Stomach smooth muscle (tissue), 2 donors: Measurements from ENCODE around the gene CNTN4.

Experiments used
- H3K27ac ChIP-seq: one replicate; pipeline ENCODE4 v1.7.0; 2013; ENCODE audit warnings: mild to moderate bottlenecking, low read length, inconsistent platforms
- H3K27me3 ChIP-seq, 2 donors: one replicate each; pipeline ENCODE4 v1.7.0; 2013; ENCODE audit warnings: low read length in 2 of 2; ENCODE audit not compliant: insufficient read depth in 2 of 2, control insufficient read depth in 1 of 2
- H3K36me3 ChIP-seq, 2 donors: one replicate each; pipeline ENCODE4 v1.7.0; 2013; ENCODE audit warnings: low read length in 2 of 2; ENCODE audit not compliant: control insufficient read depth in 2 of 2, insufficient read depth in 2 of 2
- H3K4me1 ChIP-seq: one replicate; pipeline ENCODE4 v1.7.0; 2013; ENCODE audit warnings: low read length; ENCODE audit not compliant: control insufficient read depth, insufficient read depth
- H3K4me3 ChIP-seq, 2 donors: one replicate each; pipeline ENCODE4 v1.7.0; 2013; ENCODE audit warnings: low read length in 2 of 2
- H3K9ac ChIP-seq, 2 donors: one replicate each; pipeline ENCODE4 v1.7.0; 2013; ENCODE audit warnings: low read length in 2 of 2, mild to moderate bottlenecking in 1 of 2
- H3K9me3 ChIP-seq, 2 donors: one replicate each; pipeline ENCODE4 v1.7.0; 2013; ENCODE audit warnings: low read length in 2 of 2; ENCODE audit not compliant: control insufficient read depth in 2 of 2
- donor health status: healthy.
- donor health status: Pancreatic carcinoma.

CNTN4 gene

DNA sequence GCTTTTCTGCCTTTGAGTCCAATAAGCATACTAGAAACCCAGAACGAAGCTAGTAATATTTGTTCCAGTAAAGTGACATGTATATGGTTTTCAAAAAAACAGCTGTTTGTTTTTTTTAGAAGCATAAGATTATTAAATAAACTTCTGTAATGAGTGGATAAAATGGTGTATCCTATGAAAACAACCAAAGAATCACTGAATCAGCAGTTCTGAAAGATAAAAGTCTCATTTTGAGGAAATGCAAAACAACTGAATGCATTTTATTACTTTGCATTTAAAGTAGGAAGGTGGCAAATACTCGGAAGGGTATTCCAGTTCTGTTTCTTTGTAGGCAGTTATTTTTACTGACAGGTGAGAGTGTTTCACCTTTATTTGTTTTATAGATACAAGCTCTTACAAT lies 107.0 kb downstream of the CNTN4 start:
- H3K4me1 ChIP-seq = no peaks in the 10 kb centered on the region
- no peak overlapping the region for H3K27ac ChIP-seq
- no peaks in the 10 kb centered on the region for H3K27me3 ChIP-seq
- no peak overlapping the region for H3K9ac ChIP-seq
- no peaks in the 10 kb centered on the region for H3K36me3 ChIP-seq
- no peaks in the 10 kb centered on the region for H3K9me3 ChIP-seq
- no peak overlapping the region for H3K4me3 ChIP-seq

DNA sequence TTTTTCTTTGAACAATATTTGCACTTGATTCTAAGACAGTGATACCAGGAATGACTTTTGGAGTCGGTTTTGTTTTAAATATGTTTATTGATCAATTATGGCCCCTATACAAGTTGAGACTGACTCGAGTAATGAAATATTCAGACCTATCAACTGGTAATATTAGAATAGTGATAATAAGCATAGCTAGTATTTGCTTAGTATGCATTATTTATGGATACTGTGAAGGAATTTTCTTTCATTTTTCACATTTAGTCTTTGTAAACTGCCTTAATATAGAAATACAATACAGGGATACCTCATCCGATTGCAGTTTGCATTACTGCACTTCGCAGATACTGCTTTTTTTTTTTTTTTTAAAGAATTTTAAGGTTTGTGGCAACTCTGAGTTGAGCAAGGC lies 107.9 kb downstream of the CNTN4 start:
- Histone ChIP-seq H3K9ac (no peak overlapping the region), H3K27ac (no peak overlapping the region), H3K36me3 (no peaks in the 10 kb centered on the region), H3K9me3 (no peaks in the 10 kb centered on the region), H3K27me3 (no peaks in the 10 kb centered on the region), H3K4me3 (no peak overlapping the region), H3K4me1 (no peaks in the 10 kb centered on the region)

DNA sequence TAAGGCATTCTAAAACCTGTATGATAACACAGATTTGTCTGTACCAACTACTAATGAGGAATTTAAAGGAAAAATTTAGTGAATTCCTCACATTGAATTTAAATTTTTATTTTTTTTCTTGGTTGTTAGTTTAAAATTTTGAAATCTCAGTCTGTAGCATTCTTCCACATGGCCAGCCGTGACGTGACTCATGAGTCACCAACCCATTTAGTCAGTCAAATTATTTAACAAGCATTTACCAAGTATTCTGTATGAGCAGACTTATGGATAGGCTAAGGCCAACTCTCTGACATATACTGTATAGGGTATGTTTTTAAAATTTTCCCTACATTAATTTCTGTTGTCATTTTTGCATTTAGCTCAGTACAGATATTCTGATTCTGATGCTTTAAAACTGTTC lies 112.9 kb downstream of the CNTN4 start:
- Histone ChIP-seq H3K36me3 (no peaks in the 10 kb centered on the region), H3K4me1 (no peaks in the 10 kb centered on the region)

DNA sequence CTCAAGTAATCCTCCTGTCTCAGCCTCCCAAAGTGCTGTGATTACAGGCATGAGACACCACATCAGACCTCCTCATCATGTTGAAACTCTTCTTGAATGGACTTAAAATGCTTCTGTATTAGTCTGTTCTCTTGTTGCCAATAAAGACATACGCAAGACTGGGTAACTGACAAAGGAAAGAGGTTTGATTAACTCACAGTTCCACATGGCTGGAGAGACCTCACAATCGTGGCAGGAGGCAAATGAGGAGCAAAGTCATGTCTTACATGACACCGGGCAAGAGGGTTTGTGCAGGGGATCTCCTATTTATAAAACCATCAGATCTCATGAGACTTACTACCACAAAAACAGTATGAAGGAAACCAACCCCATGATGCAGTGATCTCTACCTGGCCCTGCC lies 113.5 kb downstream of the CNTN4 start:
- no peak overlapping the region for H3K4me3 ChIP-seq
- no peaks in the 10 kb centered on the region for H3K9me3 ChIP-seq
- no peak overlapping the region for H3K27ac ChIP-seq
- no peaks in the 10 kb centered on the region for H3K27me3 ChIP-seq
- H3K4me1 ChIP-seq = no peaks in the 10 kb centered on the region
- H3K9ac ChIP-seq = no peak overlapping the region
- H3K36me3 ChIP-seq = no peaks in the 10 kb centered on the region

More for the DNA sequence above, 112.9 kb downstream of the CNTN4 start:
- Histone ChIP-seq H3K27me3 (no peaks in the 10 kb centered on the region), H3K9me3 (no peaks in the 10 kb centered on the region), H3K27ac (no peak overlapping the region), H3K4me3 (no peak overlapping the region), H3K9ac (no peak overlapping the region)

DNA sequence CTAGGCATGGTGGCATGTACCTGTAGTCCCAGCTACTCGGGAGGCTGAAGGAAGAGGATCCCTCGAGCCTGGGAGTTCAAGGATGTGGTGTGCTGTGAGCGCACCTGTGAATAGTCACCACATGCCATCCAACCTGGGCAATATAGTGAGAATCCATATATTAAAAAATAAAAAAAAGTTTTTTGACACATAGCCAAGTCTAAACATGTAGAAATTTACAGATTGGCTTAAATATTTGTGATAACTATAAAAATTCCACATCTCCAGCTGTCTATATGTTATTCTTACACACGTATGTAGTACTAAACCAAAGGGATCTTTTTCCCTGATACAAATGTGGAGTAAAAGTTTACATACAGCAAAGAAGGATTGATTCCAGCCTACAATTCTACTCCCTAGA lies 119.7 kb downstream of the CNTN4 start:
- H3K9me3 ChIP-seq = no peaks in the 10 kb centered on the region
- H3K36me3 ChIP-seq = no peaks in the 10 kb centered on the region
- H3K27me3 ChIP-seq = no peaks in the 10 kb centered on the region
- H3K4me3 ChIP-seq = no peak overlapping the region
- H3K27ac ChIP-seq = no peak overlapping the region
- no peak overlapping the region for H3K9ac ChIP-seq
- H3K4me1 ChIP-seq = no peaks in the 10 kb centered on the region

DNA sequence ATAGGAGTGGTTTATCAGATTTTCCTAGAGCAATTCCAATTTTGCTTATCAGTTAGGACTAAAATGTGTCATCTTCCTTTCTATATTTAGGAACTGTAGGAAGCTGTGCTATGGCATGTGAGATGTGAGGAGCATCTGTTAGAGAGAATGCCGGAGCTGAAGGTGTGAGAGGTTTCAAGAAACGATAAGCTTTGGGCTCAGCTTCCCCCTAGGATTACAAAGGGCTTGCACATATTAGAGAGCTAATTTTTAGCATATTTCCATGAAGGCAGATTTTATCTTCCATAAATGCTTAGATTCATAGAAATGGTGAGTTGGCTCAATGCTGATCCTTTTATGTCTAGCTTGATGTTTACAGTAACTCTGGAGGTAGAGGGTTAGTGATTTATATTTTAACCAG lies 120.2 kb downstream of the CNTN4 start:
- Histone ChIP-seq H3K4me1 (no peaks in the 10 kb centered on the region), H3K4me3 (no peak overlapping the region), H3K27ac (no peak overlapping the region), H3K36me3 (no peaks in the 10 kb centered on the region), H3K9ac (no peak overlapping the region), H3K27me3 (no peaks in the 10 kb centered on the region), H3K9me3 (no peaks in the 10 kb centered on the region)

DNA sequence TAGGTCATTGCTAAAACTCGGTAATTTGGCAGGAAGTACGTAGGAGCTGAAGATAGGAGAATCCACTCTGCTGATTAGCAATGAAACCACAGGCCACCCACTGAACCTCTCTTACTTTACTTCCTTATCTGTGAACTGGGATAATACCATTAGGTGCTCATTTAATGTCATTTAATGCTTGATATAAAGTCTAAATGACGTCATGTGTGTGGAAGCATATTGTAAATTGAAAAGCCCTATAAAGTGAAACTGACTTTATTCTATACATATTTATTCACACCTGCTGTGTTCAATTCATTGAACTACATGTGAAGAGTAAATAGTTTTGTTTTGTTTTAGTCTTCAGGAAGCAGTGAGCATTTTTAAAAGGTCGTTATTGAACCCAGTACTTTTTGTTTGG lies 137.5 kb downstream of the CNTN4 start:
- Histone ChIP-seq H3K9me3 (no peaks in the 10 kb centered on the region), H3K9ac (no peak overlapping the region), H3K27me3 (no peaks in the 10 kb centered on the region), H3K4me1 (no peaks in the 10 kb centered on the region), H3K36me3 (no peaks in the 10 kb centered on the region), H3K4me3 (no peak overlapping the region), H3K27ac (no peak overlapping the region)

DNA sequence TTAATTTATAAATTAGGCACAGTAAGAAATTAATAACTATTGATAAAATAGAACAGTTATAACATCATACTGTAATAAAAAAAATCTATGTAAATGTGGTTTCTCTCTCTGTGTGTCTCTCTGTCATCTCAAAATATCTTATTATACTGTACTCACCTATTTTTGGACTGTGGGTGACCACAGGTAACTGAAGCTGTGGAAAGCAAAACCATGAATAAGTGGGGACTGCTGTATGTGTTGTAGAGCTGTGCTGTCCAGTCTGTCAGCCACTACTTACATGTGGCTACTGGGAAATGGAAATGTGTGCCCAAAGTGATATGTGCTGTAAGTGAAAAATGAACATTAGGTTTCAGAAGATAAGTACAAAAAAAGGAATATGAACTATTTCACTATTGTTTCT lies 145.5 kb downstream of the CNTN4 start:
- Histone ChIP-seq H3K27me3 (peaks cover 0 to 10% of the 10 kb centered on the region in 2 donors), H3K36me3 (no peaks in the 10 kb centered on the region), H3K9me3 (no peaks in the 10 kb centered on the region), H3K9ac (no peak overlapping the region), H3K4me3 (no peak overlapping the region), H3K4me1 (no peaks in the 10 kb centered on the region), H3K27ac (no peak overlapping the region)

DNA sequence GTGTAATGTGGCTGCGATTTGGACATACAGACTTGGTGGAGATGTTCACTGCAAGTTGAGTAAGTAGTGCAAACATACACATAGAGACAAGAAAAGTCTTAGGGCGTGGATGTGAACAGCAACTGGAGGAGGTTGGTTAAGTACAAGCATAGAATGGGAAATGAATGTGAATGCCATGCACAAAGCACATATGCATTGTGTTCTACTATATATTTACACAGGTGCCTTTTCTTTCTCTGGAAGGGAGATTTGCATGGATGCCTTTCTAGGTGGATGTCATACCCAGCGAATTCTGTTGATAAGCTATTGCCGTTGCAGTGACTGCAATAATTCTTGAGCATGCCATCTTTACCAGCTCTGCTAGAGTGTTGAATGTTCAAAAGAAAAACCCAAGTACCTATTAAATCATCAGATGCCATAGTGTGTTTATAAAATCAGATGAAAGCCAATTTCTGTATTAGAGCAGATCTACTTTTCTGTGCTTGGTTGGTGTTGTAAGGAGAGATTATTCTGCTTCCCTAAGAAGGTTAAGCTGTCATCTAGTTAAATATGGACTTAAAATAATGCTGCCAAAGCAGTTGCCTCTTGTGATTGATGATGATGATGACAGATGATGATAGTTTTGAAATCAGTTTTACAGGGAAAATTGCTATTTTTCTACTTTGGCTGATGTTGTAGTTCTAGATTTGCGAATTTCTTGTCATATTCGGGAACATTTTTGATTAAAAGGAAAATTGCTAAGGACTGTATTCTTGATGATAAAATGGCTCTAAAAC lies 148.4 kb downstream of the CNTN4 start:
- Histone ChIP-seq H3K36me3 (no peaks in the 10 kb centered on the region), H3K27me3 (peaks cover 0 to 10% of the 10 kb centered on the region in 2 donors), H3K9me3 (no peaks in the 10 kb centered on the region), H3K9ac (no peak overlapping the region), H3K4me1 (no peaks in the 10 kb centered on the region), H3K27ac (no peak overlapping the region), H3K4me3 (no peak overlapping the region)

DNA sequence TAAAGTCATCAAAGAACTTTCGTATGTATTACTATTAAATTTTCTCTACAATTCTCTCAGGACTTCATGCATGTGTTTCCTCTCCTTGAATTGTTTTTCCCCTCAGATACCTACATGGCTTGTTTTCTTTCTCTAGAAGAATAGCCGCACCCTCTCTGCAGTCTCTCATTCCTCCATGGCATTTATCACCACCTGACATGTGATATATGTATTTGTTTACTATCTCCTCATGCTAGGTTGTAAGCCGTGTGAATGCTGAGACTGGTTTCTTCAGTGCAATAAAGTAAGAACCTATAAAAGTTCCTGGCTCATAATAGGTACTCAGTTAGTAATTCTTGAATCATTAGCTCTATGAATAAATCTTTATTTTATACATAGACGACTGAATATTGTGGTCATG lies 149.2 kb downstream of the CNTN4 start:
- Histone ChIP-seq H3K4me3 (no peak overlapping the region), H3K9ac (no peak overlapping the region), H3K27me3 (peaks cover 0 to 10% of the 10 kb centered on the region in 2 donors), H3K36me3 (no peaks in the 10 kb centered on the region), H3K27ac (no peak overlapping the region), H3K9me3 (no peaks in the 10 kb centered on the region), H3K4me1 (no peaks in the 10 kb centered on the region)

DNA sequence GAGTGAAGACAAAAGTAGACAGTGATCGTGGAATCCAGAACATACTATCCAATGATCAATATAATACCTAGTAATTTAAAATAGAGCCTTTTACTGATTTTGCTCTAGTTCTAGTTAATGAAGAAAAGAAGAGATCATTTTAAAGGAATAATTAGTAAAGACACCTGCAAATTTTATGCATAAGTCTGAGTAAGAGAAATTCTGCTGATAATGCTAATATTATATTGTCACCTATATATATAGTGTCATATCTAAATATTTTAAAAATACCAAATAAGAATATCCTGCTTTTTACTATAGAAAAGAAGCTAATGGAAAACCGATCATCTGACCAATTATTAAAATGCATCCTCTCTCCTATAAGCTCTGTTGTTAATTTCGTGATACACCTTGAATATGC lies 152.1 kb downstream of the CNTN4 start:
- H3K4me3 ChIP-seq = no peak overlapping the region
- no peaks in the 10 kb centered on the region for H3K9me3 ChIP-seq
- H3K9ac ChIP-seq = no peak overlapping the region
- no peaks in the 10 kb centered on the region for H3K4me1 ChIP-seq
- no peak overlapping the region for H3K27ac ChIP-seq
- H3K27me3 ChIP-seq = peaks cover 0 to 10% of the 10 kb centered on the region in 2 donors
- no peaks in the 10 kb centered on the region for H3K36me3 ChIP-seq
